ENCODE results near the gene FOXO4.

Gene FOXO4

DNA sequence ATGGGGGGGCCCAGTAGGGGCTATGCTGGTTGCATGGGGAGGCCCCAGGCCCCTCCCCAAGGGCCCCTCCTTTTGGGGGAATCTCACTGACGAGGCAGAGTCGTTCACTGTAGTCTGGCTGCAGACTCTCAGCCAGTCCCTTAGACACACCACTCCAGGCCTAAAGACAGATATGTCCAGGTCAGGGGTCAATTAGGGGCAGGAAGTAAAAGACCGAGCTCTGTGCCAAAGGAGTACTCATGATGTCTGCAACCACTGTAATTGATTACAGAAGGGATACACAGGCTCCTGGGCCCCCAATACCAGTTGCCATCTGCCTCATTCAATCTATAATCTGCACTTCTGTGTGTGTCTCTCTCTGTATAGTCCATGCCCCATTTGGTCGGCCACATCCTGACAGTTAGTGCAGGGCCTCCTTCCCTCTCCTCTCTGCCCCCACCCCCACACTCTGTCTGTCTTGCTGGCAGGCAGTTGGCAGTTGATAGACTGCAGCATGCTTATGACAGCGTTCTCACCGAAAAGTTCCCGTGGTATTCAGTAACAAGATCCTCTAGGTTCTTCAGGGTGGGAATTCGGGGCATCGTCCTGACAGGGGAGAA is 12.2 kb downstream of the FOXO4 start:
- Mint-ChIP-seq H3K27me3 (no peaks in the 10 kb centered on the region), H3K4me3 (peak overlapping the region; percentile 99), H3K9me3 (no peaks in the 10 kb centered on the region), H3K4me1 (ENCODE audit: low read depth) (peaks cover 70% of the 10 kb centered on the region), H3K27ac (peak overlapping the region; percentile 97), H3K36me3 (ENCODE audit: low read depth) (peaks cover 68% of the 10 kb centered on the region)

DNA sequence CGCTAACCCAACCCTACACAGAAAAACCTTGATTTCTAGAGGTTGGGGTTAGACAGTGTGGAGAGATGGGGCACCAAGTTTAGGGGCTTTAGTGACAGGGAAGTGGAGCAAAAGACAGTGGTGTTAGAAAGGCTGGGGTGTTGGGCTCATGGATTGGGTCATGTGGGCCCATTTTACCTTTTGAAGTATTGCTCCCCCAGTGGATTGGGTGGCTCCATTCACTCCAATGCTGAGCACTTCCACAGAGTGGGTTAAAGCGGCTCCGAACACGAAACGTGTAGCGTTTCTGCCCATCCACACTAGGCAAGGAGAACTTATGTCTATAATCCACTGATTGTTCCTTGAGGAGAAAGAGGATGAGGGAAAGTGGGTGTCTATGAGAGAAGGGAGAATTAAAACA is 13.4 kb downstream of the FOXO4 start:
- H3K36me3 Mint-ChIP-seq (ENCODE audit: low read depth): peaks cover 65% of the 10 kb centered on the region
- peak overlapping the region; percentile 97 for H3K27ac Mint-ChIP-seq
- no peaks in the 10 kb centered on the region for H3K9me3 Mint-ChIP-seq
- H3K27me3 Mint-ChIP-seq: no peaks in the 10 kb centered on the region
- peaks cover 65% of the 10 kb centered on the region for H3K4me1 Mint-ChIP-seq (ENCODE audit: low read depth)
- peak overlapping the region; percentile 99 for H3K4me3 Mint-ChIP-seq

DNA sequence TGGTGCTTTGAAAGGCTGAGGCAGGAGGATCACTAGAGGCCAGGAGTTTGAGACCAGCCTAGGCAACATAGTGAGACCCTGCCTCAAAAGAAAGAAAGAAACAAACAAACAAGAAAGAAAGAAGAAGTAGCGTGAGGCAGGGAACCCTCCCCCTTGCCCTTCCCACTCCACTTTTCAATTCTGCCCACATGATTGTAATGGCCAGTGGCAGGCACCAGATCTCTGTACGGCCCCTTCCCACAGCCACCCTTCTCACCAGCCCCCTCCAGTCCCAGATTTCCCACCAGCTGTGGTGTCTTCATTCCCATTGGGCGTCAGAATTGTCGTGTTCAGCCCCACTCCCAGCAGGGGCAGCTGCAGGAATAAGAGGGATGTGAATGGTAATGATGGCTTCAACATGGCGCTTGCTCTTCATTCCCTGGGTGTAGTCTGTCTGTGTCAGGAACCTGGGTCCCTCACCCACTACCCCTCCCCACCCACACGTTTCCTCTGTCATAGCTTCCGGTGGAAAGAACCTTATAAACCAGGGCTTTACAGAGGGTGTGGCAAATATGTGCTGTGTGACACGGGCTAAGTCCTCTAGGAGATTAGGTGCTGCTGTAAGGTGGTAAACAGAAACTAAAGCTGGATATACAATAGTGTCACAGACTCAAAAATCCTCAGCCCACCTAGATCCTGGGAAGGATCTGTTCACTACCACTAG is 15.6 kb downstream of the FOXO4 start, which contains the start of gene IL2RG:
TSS of gene IL2RG (minus strand) at position 437 of the 703 bp plus-strand sequence. CDS start at position 399, 38 bp downstream.
- peaks cover 51% of the 10 kb centered on the region for H3K4me1 Mint-ChIP-seq (ENCODE audit: low read depth)
- no peaks in the 10 kb centered on the region for H3K27me3 Mint-ChIP-seq
- peaks cover 50% of the 10 kb centered on the region for H3K36me3 Mint-ChIP-seq (ENCODE audit: low read depth)

DNA sequence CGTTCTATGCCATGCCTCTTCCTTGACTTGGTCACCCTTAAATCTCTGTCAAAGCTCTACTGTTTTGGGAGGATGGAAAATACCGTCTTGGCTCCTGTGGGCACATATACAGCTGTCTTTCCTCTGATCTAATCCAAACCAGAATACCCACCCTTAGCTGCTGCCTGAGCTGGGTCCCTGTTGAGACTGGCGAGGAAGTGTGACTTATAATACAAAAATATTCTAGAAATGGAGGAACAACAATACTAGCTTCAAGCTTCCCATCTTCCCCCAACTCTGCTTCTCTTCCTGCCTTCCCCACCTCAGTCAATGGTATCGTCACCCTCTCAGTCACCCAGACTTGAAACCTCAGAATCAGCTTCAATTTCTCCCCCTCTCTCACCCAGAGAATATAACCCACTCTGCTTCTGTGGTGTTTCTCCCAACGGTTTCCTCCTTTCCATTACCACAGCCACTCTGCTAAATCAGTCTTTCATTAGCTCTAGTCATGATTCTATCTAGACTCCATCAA is 16.3 kb downstream of the FOXO4 start:
- Mint-ChIP-seq H3K27me3 (no peaks in the 10 kb centered on the region), H3K4me1 (ENCODE audit: low read depth) (peaks cover 44% of the 10 kb centered on the region), H3K9me3 (no peaks in the 10 kb centered on the region), H3K36me3 (ENCODE audit: low read depth) (peaks cover 44% of the 10 kb centered on the region), H3K27ac (peak overlapping the region; percentile 97), H3K4me3 (peak overlapping the region; percentile 99)

More for the DNA sequence above, 15.6 kb downstream of the FOXO4 start, which contains the start of gene IL2RG:
- Mint-ChIP-seq H3K4me3 (peak within 1 kb of the TSS; percentile 99), H3K9me3 (no peaks in the 10 kb centered on the region), H3K27ac (peak within 1 kb of the TSS; percentile 97)

DNA sequence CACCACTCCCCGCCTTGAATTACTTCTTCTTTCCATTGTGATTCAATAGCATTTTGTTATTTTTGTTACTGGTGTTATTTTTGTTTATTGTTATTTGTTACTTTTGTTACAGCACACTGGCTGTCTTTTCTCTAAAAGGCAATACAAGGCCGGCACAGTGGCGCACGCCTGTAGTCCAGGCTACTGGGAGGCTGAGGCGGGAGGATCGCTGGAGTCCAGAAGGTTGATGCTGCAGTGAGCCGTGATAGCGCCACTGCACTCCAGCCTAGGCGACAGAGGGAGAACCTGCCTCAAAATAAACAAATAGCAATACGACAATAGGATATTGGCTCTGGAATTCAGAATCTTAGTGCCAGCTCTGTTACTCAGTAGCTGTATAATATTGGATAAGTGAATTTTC is 21.7 kb downstream of the FOXO4 start:
- no peak overlapping the region for H3K27ac Mint-ChIP-seq
- H3K9me3 Mint-ChIP-seq: no peaks in the 10 kb centered on the region
- H3K4me3 Mint-ChIP-seq: no peak overlapping the region
- peaks cover 28% of the 10 kb centered on the region for H3K4me1 Mint-ChIP-seq (ENCODE audit: low read depth)
- peaks cover 10% of the 10 kb centered on the region for H3K36me3 Mint-ChIP-seq (ENCODE audit: low read depth)
- no peaks in the 10 kb centered on the region for H3K27me3 Mint-ChIP-seq

DNA sequence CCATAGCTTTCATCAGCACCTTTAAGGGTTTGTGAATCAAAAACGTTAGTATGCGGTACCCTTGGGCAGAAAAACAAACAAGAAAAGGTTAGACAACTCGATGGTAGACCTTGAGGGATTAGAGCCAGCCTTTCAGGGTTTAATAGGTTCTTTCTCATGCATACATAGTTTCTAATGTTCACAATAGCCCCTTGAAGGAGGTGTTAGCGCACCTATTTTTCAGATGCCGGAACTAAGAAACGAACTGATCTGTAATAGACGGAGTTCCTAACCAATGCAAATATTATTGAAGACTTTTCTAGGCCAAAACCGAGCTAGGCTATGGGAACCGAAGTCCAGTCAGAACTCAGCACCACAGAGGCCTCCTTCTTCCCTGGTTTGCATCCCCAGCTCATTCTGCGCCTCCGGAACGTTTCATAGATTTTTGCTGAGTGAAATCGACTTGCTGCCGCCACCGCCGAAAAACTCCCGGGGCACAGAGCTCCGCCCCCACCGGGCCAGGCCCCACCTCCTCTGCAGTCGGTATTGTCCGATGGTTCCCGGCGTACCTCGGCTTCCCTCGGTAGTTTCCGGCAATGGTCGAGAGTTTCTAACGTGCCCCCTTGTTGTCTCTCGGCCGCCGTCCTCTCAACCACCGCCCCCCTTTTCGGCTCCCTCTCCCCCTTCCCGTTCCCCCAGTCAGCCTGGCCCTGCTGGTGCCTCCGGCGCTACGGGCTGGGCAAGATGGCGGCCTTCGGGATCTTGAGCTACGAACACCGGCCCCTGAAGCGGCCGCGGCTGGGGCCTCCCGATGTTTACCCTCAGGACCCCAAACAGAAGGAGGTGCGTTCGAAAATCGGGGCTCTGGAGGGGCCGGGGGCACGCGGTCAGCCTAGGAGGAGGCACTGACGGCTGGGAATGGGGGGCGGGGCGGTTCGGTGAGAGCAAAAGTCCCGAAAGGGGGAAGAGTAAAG is 22.7 kb downstream of the FOXO4 start, which contains the start of gene MED12:
TSS of gene MED12 (plus strand) at position 565 of the 953 bp plus-strand sequence. CDS start at position 724, 159 bp downstream.
- no peaks in the 10 kb centered on the region for H3K27me3 Mint-ChIP-seq
- H3K4me3 Mint-ChIP-seq: peak within 1 kb of the TSS; percentile 81
- no peaks in the 10 kb centered on the region for H3K9me3 Mint-ChIP-seq
- H3K36me3 Mint-ChIP-seq (ENCODE audit: low read depth): peaks cover 19% of the 10 kb centered on the region
- peaks cover 20% of the 10 kb centered on the region for H3K4me1 Mint-ChIP-seq (ENCODE audit: low read depth)
- H3K27ac Mint-ChIP-seq: peak within 1 kb of the TSS; percentile 79

DNA sequence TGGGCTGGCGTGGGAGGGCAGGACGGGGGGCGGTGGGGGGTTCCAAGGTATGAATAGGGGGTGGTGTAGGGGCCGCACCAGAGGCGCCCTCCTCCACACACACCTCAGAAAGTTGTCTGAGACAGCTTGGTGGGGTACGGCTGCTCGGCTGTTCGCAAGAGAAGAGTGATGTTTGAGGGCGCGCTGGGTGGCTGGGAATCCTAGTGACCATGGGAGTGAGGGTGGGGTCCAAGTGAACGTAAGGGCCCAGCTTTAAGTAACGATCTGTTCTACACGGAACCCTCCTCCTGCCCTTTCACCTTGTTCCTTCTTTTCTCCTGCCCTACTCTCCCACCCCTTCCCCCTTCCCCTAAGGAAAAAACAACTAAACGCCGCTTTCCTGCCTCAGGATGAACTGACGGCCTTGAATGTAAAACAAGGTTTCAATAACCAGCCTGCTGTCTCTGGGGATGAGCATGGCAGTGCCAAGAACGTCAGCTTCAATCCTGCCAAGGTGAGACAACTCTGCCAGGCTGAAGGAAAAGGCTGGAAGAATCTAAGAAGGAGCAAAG is 23.4 kb downstream of the FOXO4 start:
- H3K9me3 Mint-ChIP-seq: no peaks in the 10 kb centered on the region
- H3K27ac Mint-ChIP-seq: peak overlapping the region; percentile 65
- H3K4me1 Mint-ChIP-seq (ENCODE audit: low read depth): peaks cover 17% of the 10 kb centered on the region
- peak overlapping the region; percentile 81 for H3K4me3 Mint-ChIP-seq
- H3K36me3 Mint-ChIP-seq (ENCODE audit: low read depth): peaks cover 23% of the 10 kb centered on the region
- H3K27me3 Mint-ChIP-seq: no peaks in the 10 kb centered on the region

DNA sequence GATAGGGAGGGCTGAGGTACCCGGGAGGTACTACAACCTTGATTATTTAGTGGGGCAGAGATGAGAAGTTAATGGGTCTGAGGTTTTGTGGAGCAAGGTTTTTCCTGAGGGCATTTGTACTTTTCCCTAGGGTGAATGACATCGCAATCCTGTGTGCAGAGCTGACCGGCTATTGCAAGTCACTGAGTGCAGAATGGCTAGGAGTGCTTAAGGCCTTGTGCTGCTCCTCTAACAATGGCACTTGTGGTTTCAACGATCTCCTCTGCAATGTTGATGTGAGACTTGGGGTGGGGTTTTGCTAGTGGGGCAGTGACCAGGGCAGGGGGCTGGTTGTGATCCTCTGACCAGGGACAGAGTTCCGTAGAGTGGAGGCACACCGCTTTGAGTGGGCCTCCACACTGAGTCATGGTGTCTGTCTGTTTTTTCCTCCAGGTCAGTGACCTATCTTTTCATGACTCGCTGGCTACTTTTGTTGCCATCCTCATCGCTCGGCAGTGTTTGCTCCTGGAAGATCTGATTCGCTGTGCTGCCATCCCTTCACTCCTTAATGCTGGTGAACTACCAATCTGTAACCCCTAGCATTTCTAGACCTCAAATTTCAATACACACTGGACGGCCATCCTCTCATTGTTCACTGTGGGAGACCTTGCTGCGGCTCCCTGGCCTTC is 32.6 kb downstream of the FOXO4 start:
- Mint-ChIP-seq H3K36me3 (ENCODE audit: low read depth) (peaks cover 59% of the 10 kb centered on the region), H3K4me1 (ENCODE audit: low read depth) (peaks cover 12% of the 10 kb centered on the region), H3K27ac (peak overlapping the region; percentile 64), H3K4me3 (no peak overlapping the region), H3K9me3 (no peaks in the 10 kb centered on the region), H3K27me3 (no peaks in the 10 kb centered on the region)

DNA sequence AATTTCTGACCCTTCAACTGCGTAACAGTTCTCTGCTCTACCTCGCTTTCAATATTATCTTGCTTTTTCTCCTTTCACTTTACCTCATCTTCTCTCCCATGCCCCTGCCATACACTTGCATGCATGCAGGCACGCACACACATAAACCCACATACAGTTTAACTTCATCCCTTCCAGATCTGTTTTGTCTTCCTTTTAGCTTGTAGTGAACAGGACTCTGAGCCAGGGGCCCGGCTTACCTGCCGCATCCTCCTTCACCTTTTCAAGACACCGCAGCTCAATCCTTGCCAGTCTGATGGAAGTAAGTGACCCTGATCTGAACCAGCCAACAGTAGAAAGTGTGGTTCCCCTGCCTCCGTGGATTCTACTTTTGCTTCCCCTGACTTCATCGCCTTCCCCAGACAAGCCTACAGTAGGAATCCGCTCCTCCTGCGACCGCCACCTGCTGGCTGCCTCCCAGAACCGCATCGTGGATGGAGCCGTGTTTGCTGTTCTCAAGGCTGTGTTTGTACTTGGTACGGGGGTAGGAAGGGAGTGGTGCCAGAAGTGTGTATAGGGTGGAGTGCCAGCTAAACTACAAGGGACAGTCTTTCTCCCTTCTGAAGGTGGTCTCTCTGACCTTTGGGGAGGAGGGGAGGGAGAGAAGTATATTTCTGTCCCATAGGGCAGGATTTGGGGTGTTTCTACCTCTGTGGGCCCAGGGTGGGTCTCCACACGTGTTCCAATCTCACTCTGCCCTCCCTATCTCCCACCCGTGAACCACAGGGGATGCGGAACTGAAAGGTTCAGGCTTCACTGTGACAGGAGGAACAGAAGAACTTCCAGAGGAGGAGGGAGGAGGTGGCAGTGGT is 33.5 kb downstream of the FOXO4 start:
- Mint-ChIP-seq H3K4me3 (peak overlapping the region; percentile 1), H3K36me3 (ENCODE audit: low read depth) (peaks cover 54% of the 10 kb centered on the region), H3K27ac (peak overlapping the region; percentile 77), H3K27me3 (no peaks in the 10 kb centered on the region), H3K9me3 (no peaks in the 10 kb centered on the region), H3K4me1 (ENCODE audit: low read depth) (peaks cover 12% of the 10 kb centered on the region)

DNA sequence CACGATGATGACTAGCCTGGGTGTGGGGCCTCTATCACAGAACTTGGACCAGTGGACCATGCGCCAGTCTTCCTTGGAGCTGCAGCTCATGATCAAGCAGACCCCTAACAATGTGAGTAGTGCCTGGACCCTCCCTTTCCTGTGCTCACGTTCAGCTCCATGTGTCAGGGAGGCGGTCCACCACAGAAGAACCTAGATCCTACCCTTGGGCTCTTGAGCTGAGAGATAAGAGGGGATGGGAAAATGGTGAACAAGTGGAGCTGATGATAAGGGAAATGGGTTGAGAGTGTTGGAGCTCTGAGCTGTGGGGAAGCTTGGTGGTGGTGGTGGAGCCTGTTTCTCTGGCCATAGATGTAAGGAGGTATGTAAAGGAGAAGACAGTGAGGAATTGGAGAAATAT is 35.9 kb downstream of the FOXO4 start:
- H3K4me3 Mint-ChIP-seq: no peak overlapping the region
- peak overlapping the region; percentile 4 for H3K27ac Mint-ChIP-seq
- H3K36me3 Mint-ChIP-seq (ENCODE audit: low read depth): peaks cover 54% of the 10 kb centered on the region
- H3K9me3 Mint-ChIP-seq: no peaks in the 10 kb centered on the region
- H3K4me1 Mint-ChIP-seq (ENCODE audit: low read depth): peaks cover 12% of the 10 kb centered on the region
- H3K27me3 Mint-ChIP-seq: no peaks in the 10 kb centered on the region

DNA sequence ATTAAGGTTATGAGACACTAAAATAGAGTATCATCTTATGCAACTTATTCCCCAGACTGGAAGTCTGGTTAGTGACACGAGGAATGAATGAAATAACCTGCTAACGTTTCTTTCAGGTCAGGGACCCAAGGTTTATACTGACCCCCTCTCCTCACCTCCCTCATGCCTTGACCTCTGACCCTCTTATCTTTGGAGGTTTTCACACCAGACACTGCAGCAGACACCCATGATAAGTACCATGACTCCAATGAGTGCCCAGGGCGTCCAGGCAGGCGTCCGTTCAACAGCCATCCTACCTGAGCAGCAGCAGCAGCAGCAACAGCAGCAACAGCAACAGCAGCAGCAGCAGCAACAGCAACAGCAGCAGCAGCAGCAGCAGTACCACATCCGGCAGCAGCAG is 44.8 kb downstream of the FOXO4 start:
- no peaks in the 10 kb centered on the region for H3K9me3 Mint-ChIP-seq
- H3K4me1 Mint-ChIP-seq (ENCODE audit: low read depth): peaks cover 12% of the 10 kb centered on the region
- no peak overlapping the region for H3K27ac Mint-ChIP-seq
- no peak overlapping the region for H3K4me3 Mint-ChIP-seq
- H3K36me3 Mint-ChIP-seq (ENCODE audit: low read depth): peaks cover 12% of the 10 kb centered on the region
- H3K27me3 Mint-ChIP-seq: no peaks in the 10 kb centered on the region

DNA sequence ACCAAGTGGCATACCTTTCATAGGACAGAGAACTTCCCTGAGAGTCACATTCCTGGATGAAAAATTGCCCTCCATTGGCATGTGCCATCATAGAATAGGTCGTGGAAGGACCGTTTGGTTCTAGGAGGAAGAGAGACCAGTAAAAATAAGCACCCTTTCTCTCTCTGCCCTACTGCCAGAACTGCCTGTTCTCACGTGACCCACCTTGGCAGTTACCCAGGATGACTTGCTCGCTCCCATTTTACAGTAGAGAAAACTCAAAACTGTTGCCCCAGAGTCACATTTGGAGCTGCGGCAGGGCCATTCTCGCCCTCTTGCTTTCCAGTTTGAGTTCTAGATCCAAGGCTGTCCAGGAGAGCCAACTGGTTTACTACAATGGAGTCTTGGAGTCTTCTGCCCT is 47.9 kb downstream of the FOXO4 start:
- Mint-ChIP-seq H3K27me3 (no peaks in the 10 kb centered on the region), H3K4me3 (no peak overlapping the region), H3K4me1 (ENCODE audit: low read depth) (peaks cover 16% of the 10 kb centered on the region), H3K36me3 (ENCODE audit: low read depth) (peaks cover 9% of the 10 kb centered on the region), H3K27ac (no peak overlapping the region), H3K9me3 (no peaks in the 10 kb centered on the region)

DNA sequence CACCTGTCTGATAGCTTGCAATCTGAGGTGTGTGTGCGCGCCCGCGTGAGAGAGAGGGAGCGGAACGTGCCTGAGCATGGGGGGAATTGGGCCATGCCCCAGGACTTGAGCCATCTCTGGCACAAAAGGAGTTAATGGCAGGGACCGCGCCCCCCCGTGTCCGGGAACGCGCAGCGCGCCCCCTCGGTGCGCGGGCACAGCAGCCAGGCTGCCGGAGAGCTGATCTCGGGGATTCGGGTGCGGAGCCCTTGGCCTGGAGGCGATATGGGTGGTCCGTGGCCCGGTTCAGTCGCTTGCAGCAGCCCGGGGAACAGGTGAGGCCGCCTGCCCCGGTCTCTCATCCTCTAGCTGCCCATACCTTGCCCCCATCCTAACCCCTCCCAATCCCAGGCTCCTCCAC is 49.0 kb downstream of the FOXO4 start, which contains the start of gene NLGN3:
TSS of gene NLGN3 (plus strand) at position 191 of the 400 bp plus-strand sequence. CDS start 2,909 bp downstream, outside the sequence.
- H3K4me3 Mint-ChIP-seq: no peak within 1 kb of the TSS
- no peaks in the 10 kb centered on the region for H3K27me3 Mint-ChIP-seq
- no peak within 1 kb of the TSS for H3K27ac Mint-ChIP-seq
- H3K36me3 Mint-ChIP-seq (ENCODE audit: low read depth): no peaks in the 10 kb centered on the region
- H3K4me1 Mint-ChIP-seq (ENCODE audit: low read depth): peaks cover 10% of the 10 kb centered on the region
- H3K9me3 Mint-ChIP-seq: no peaks in the 10 kb centered on the region

Data from stimulated activated naive CD8-positive, alpha-beta T cell treated with anti-CD3 and anti-CD28 coated beads, Interleukin-15, Interleukin-2, amounts not matched to agents 100 ng/mL and 50 ng/mL, for 24 hours (primary cell).